Keratinocyte (primary cell): ENCODE data around the gene AQP9. TPM values are rescaled to one million over a fixed set of nuclear protein-coding genes. Genes with fewer than 3 reads are reported as not detected.

Source experiments
- DNase-seq: peaks from one replicate; pipeline ENCODE4 v3.0.0-alpha.2; 2011; ENCODE audit warnings: low read depth, missing footprints, low spot score
- FAIRE-seq: peaks from 2 replicates; lab custom pipeline; 2011; peaks lifted over from hg19 to GRCh38; lab: Jason Lieb, UNC
- H2AFZ ChIP-seq: 2 replicates; pipeline ENCODE4 v1.6.0; 2012; ENCODE audit warnings: low read length, control low read depth, inconsistent platforms; ENCODE audit not compliant: control insufficient read depth
- H3K27ac ChIP-seq: 2 replicates; pipeline ENCODE4 v1.5.1; 2011; ENCODE audit warnings: low read length; ENCODE audit not compliant: control insufficient read depth, insufficient read depth
- H3K27me3 ChIP-seq: 3 replicates; pipeline ENCODE4 v1.6.0; 2011; ENCODE audit warnings: low read length; ENCODE audit not compliant: control insufficient read depth, insufficient read depth; ENCODE audit errors: extremely low read depth
- H3K36me3 ChIP-seq, 2 experiments: 2 replicates in 1 of 2; 3 replicates in 1 of 2; pipeline ENCODE4 v1.5.1; 2011; ENCODE audit warnings: low read length in 2 of 2, mild to moderate bottlenecking in 1 of 2; ENCODE audit not compliant: control insufficient read depth in 2 of 2, insufficient read depth in 2 of 2; ENCODE audit errors: extremely low read depth in 1 of 2
- H3K4me1 ChIP-seq: 3 replicates; pipeline ENCODE4 v1.5.1; 2011; ENCODE audit warnings: low read length; ENCODE audit not compliant: control insufficient read depth, insufficient read depth; ENCODE audit errors: extremely low read depth
- H3K4me2 ChIP-seq: 3 replicates; pipeline ENCODE4 v1.6.0; 2011; ENCODE audit warnings: low read depth, low read length; ENCODE audit not compliant: control insufficient read depth, insufficient read depth; ENCODE audit errors: extremely low read depth
- H3K4me3 ChIP-seq, 3 experiments: fragments of 200-600 bp in 1 of 3; sonication (generic) in 1 of 3; 2 replicates in 2 of 3; 3 replicates in 1 of 3; pipeline ENCODE4 v1.5.1; 2011 to 2016; ENCODE audit warnings: low read length in 3 of 3, mild to moderate bottlenecking in 3 of 3, control low read depth in 2 of 3, inconsistent platforms in 1 of 3, low read depth in 1 of 3, mixed read lengths in 1 of 3, mixed run types in 1 of 3, moderate library complexity in 1 of 3; ENCODE audit not compliant: control insufficient read depth in 2 of 3, insufficient read depth in 2 of 3; ENCODE audit errors: extremely low read depth in 1 of 3
- H3K79me2 ChIP-seq: 2 replicates; pipeline ENCODE4 v1.6.0; 2012; ENCODE audit warnings: low read length; ENCODE audit not compliant: control insufficient read depth, insufficient read depth
- H3K9ac ChIP-seq: 3 replicates; pipeline ENCODE4 v1.6.0; 2011; ENCODE audit warnings: low read length; ENCODE audit not compliant: control insufficient read depth, insufficient read depth; ENCODE audit errors: extremely low read depth
- H3K9me1 ChIP-seq: 3 replicates; pipeline ENCODE4 v1.6.0; 2011; ENCODE audit warnings: low read length; ENCODE audit not compliant: control insufficient read depth, insufficient read depth; ENCODE audit errors: extremely low read depth
- H3K9me3 ChIP-seq: 2 replicates; pipeline ENCODE4 v1.5.1; 2012; ENCODE audit warnings: low read depth, low read length; ENCODE audit not compliant: control insufficient read depth
- H4K20me1 ChIP-seq: 3 replicates; pipeline ENCODE4 v1.6.0; 2011; ENCODE audit warnings: low read length; ENCODE audit not compliant: control insufficient read depth, insufficient read depth; ENCODE audit errors: extremely low read depth
- EZH2 ChIP-seq: IDR thresholded peaks from one replicate; pipeline ENCODE4 v1.6.1; 2012; ENCODE audit warnings: inconsistent platforms, mild to moderate bottlenecking, low read length, moderate library complexity
- dilution Hi-C: fragments of 300-500 bp; cut with MboI; formaldehyde crosslinking; loops from one replicate; pipeline ENCODE4 v1.7.0; 2020; ENCODE audit warnings: low sequenced_read_pairs; ENCODE audit not compliant: extremely low pct_ligation_motif_present
- polyA plus RNA-seq, 5 experiments: library from polyadenylated mRNA; depleted of rRNA in 3 of 5; stranded (reverse) in 3 of 5; stranded (forward) in 1 of 5; unstranded in 1 of 5; fragments of >200 nt; gene quantifications; 1 replicate in 1 of 5; 2 replicates in 3 of 5; 3 replicates in 1 of 5; pipeline versions ENCODE4 v1.2.1 to v1.2.3, GENCODE V29; 2011 to 2012; ENCODE audit warnings: missing spikeins in 2 of 5, low read depth in 1 of 5, low replicate concordance in 1 of 5
- TF ChIP-seq, protein P1 (sequence below), 3 experiments: IDR thresholded peaks in 1 of 3; conservative IDR thresholded peaks in 1 of 3; optimal IDR thresholded peaks in 1 of 3; 2 replicates in 2 of 3; 3 replicates in 1 of 3; pipeline versions ENCODE3 to v1.5.1; 2011; ENCODE audit warnings: low read length in 3 of 3, mild to moderate bottlenecking in 3 of 3, moderate library complexity in 2 of 3, control low read depth in 1 of 3, inconsistent platforms in 1 of 3; ENCODE audit not compliant: insufficient read depth in 2 of 3; ENCODE audit errors: extremely low read depth in 1 of 3

The AQP9 gene
- polyA plus RNA-seq, 1 donor (not counting 4 experiments of a cell fraction or from before 2014, with no cell fraction given) = 2.6 TPM

DNA sequence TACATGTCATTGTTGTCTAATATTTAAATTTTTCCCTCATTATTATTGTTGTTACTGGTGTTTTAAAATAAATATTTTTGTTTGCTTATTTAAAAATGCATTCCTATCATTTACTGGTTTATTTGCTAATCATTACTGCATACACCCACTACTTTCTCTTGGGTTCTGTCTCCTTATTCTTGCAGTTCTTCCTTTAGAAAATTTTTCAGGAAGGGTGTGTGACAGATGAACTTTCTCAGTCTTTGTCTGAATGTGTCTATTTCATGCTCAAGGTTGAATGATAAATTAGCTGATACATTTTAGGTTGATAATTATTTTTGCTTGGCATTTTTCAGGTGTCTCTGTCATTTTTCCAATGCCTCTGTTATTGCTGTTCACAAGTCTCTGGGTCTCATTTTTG, 7.4 kb downstream of the AQP9 start:
- Histone ChIP-seq H3K4me2 (no peak overlapping the region), H3K27me3 (no peaks in the 10 kb centered on the region), H3K4me3 (no peak overlapping the region), H3K27ac (no peak overlapping the region), H2AFZ (no peak overlapping the region), H4K20me1 (no peaks in the 10 kb centered on the region), H3K9ac (no peak overlapping the region), H3K9me1 (no peaks in the 10 kb centered on the region), H3K36me3 (no peaks in the 10 kb centered on the region), H3K9me3 (no peaks in the 10 kb centered on the region), H3K4me1 (no peaks in the 10 kb centered on the region), H3K79me2 (no peaks in the 10 kb centered on the region)
- TF ChIP-seq EZH2 = no peak
- TF ChIP-seq, protein P1, sequence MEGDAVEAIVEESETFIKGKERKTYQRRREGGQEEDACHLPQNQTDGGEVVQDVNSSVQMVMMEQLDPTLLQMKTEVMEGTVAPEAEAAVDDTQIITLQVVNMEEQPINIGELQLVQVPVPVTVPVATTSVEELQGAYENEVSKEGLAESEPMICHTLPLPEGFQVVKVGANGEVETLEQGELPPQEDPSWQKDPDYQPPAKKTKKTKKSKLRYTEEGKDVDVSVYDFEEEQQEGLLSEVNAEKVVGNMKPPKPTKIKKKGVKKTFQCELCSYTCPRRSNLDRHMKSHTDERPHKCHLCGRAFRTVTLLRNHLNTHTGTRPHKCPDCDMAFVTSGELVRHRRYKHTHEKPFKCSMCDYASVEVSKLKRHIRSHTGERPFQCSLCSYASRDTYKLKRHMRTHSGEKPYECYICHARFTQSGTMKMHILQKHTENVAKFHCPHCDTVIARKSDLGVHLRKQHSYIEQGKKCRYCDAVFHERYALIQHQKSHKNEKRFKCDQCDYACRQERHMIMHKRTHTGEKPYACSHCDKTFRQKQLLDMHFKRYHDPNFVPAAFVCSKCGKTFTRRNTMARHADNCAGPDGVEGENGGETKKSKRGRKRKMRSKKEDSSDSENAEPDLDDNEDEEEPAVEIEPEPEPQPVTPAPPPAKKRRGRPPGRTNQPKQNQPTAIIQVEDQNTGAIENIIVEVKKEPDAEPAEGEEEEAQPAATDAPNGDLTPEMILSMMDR (optimal IDR thresholded peaks at IDR 0.05 in 1 of 3, IDR thresholded peaks at IDR 0.05 in 1 of 3, conservative IDR thresholded peaks at IDR 0.05 in 1 of 3; ENCODE audit: extremely low read depth in 1 of 3, insufficient read depth in 2 of 3, low read length in 3 of 3) = no peak
- dilution Hi-C loops = no loop called here
- DNase-seq (no peak), FAIRE-seq (no peak)

DNA sequence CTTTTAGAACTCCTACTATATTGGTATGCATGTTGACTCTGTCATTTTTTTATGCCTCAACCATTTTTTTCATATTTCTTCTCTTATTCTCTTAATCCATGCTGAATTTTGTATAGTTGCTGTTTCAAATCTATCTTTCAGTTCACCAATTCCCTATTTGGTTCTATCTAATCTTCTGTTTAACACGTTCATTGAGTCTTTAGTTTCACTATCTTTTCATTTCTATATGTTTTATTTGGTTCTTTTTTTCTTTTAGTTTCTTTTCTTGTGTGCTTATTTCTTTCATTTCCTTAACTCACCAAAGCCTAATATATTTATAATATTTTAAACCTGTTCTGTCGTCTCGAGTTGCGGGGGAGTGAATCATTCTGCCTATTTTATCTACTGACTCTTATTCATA, 8.0 kb downstream of the AQP9 start:
- Histone ChIP-seq H3K9ac (no peak overlapping the region), H3K79me2 (no peaks in the 10 kb centered on the region), H3K36me3 (no peaks in the 10 kb centered on the region), H3K4me3 (no peak overlapping the region), H3K9me1 (no peaks in the 10 kb centered on the region), H2AFZ (no peak overlapping the region), H3K4me1 (no peaks in the 10 kb centered on the region), H3K4me2 (no peak overlapping the region), H3K27ac (no peak overlapping the region), H4K20me1 (no peaks in the 10 kb centered on the region), H3K27me3 (no peaks in the 10 kb centered on the region), H3K9me3 (no peaks in the 10 kb centered on the region)
- TF ChIP-seq, protein P1 (optimal IDR thresholded peaks at IDR 0.05 in 1 of 3, IDR thresholded peaks at IDR 0.05 in 1 of 3, conservative IDR thresholded peaks at IDR 0.05 in 1 of 3; ENCODE audit: extremely low read depth in 1 of 3, insufficient read depth in 2 of 3, low read length in 3 of 3) = no peak
- no peak for TF ChIP-seq EZH2
- FAIRE-seq = no peak
- DNase-seq = no peak
- dilution Hi-C loops = no loop called here
